OCI-LY3 (cell line): ENCODE results near the gene UGDH.
"Not testable (repeated sequence)": the region's sequence is repeated elsewhere in the genome, so short reads cannot be mapped to it uniquely, and the experiment has no call there.

Source experiments
- H2AFZ ChIP-seq: fragments of 200-600, 300-600 bp; shearing (Covaris generic); 2 replicates; pipeline ENCODE4 v1.6.0; 2014; ENCODE audit warnings: antibody characterized with exemption, low read depth, low read length
- H3K27ac ChIP-seq: fragments of 200-600, 300-600 bp; sonication (generic); 2 replicates; pipeline ENCODE4 v1.5.1; 2014; ENCODE audit warnings: mild to moderate bottlenecking, low read length, moderate library complexity, mixed read lengths
- H3K27me3 ChIP-seq: fragments of 200-600, 300-600 bp; sonication (generic); 2 replicates; pipeline ENCODE4 v1.6.1; 2014; ENCODE audit warnings: low read depth, low read length, mixed read lengths
- H3K36me3 ChIP-seq: fragments of 200-600, 300-600 bp; sonication (generic); replicated peaks from 2 replicates; pipeline ENCODE3; 2014; ENCODE audit warnings: low read depth, low read length, mixed read lengths
- H3K4me1 ChIP-seq: fragments of 300-600, 200-600 bp; sonication (generic); 2 replicates; pipeline ENCODE4 v1.6.1; 2014; ENCODE audit warnings: low read length, mixed read lengths
- H3K4me2 ChIP-seq: fragments of 200-600, 300-600 bp; sonication (generic); 2 replicates; pipeline ENCODE4 v1.6.1; 2014; ENCODE audit warnings: low read length, mixed read lengths
- H3K4me3 ChIP-seq: fragments of 300-600, 200-600 bp; sonication (generic); 2 replicates; pipeline ENCODE4 v1.5.1; 2014; ENCODE audit warnings: antibody characterized with exemption, mild to moderate bottlenecking, low read length, moderate library complexity
- H3K79me2 ChIP-seq: fragments of 300-600, 200-600 bp; shearing (Covaris generic); 2 replicates; pipeline ENCODE4 v1.6.1; 2014; ENCODE audit warnings: mild to moderate bottlenecking, low read length, mixed read lengths
- H3K9ac ChIP-seq: fragments of 300-600, 200-600 bp; shearing (Covaris generic); 2 replicates; pipeline ENCODE4 v1.6.0; 2014; ENCODE audit warnings: mild to moderate bottlenecking, low read length, moderate library complexity
- H3K9me3 ChIP-seq: fragments of 200-600, 300-600 bp; shearing (Covaris generic); 2 replicates; pipeline ENCODE4 v1.6.1; 2014; ENCODE audit warnings: low read length, mixed read lengths; ENCODE audit not compliant: insufficient read depth
- H4K20me1 ChIP-seq: fragments of 200-600, 300-600 bp; sonication (generic); 2 replicates; pipeline ENCODE4 v1.6.1; 2016; ENCODE audit warnings: low read length, mixed read lengths; ENCODE audit not compliant: insufficient read depth
- CTCF ChIP-seq: fragments of 200-600, 300-600 bp; sonication (generic); IDR thresholded peaks from 2 replicates; pipeline ENCODE4 v1.5.1; 2014; ENCODE audit warnings: antibody characterized with exemption, low read length, low read depth
- EZH2phosphoT487 ChIP-seq: fragments of 200-600 bp; shearing (Covaris generic); IDR thresholded peaks from 2 replicates; pipeline ENCODE4 v1.6.1; 2018; ENCODE audit warnings: antibody characterized with exemption, mixed run types, low read depth

UGDH gene

GRCh38 chr4:39464886-39465501 lies 62.2 kb downstream of the UGDH start:
- H3K79me2 ChIP-seq = peaks cover 10% of the 10 kb centered on the region
- H3K4me2 ChIP-seq = peak overlapping the region; percentile 56
- no peaks in the 10 kb centered on the region for H3K27me3 ChIP-seq
- H3K9ac ChIP-seq = peak overlapping the region; percentile 30
- peaks cover 22% of the 10 kb centered on the region for H3K4me1 ChIP-seq
- H3K36me3 ChIP-seq = peaks cover 17% of the 10 kb centered on the region
- H3K9me3 ChIP-seq = no peaks in the 10 kb centered on the region
- peak overlapping the region; percentile 55; the same call in 1 of the 2 replicates for H2AFZ ChIP-seq
- TF ChIP-seq CTCF = peak; percentile 35
- TF ChIP-seq EZH2phosphoT487 = no peak
- peak overlapping the region; percentile 33 for H3K27ac ChIP-seq
- no peaks in the 10 kb centered on the region for H4K20me1 ChIP-seq
- H3K4me3 ChIP-seq = peak overlapping the region; percentile 40

GRCh38 chr4:39458505-39459300 lies 68.5 kb downstream of the UGDH start, which contains the start of the genes LIAS and RPL9:
TSS of gene LIAS (plus strand) at chr4:39459056. CDS start at chr4:39459118, 62 bp downstream.
TSS of gene RPL9 (minus strand) at chr4:39458922. CDS start at chr4:39458439, 483 bp downstream.
- H3K4me1 ChIP-seq = peaks cover 20% of the 10 kb centered on the region
- H3K27ac ChIP-seq = peak within 1 kb of the TSS; percentile 82
- H3K9ac ChIP-seq = peak within 1 kb of the TSS; percentile 98
- TF ChIP-seq EZH2phosphoT487 = no peak
- no peak for TF ChIP-seq CTCF
- peaks cover 40% of the 10 kb centered on the region for H4K20me1 ChIP-seq
- peaks cover 53% of the 10 kb centered on the region for H3K36me3 ChIP-seq
- peaks cover 56% of the 10 kb centered on the region for H3K79me2 ChIP-seq
- peak within 1 kb of the TSS; percentile 71 for H2AFZ ChIP-seq
- H3K27me3 ChIP-seq = no peaks in the 10 kb centered on the region
- peak within 1 kb of the TSS; percentile 96 for H3K4me3 ChIP-seq
- H3K9me3 ChIP-seq = no peaks in the 10 kb centered on the region
- peak within 1 kb of the TSS; percentile 86 for H3K4me2 ChIP-seq

- peak overlapping the region; percentile 86 for H3K4me2 ChIP-seq
- H3K9ac ChIP-seq = peak overlapping the region; percentile 98
- not testable (repeated sequence) for H3K27me3 ChIP-seq, H3K9me3 ChIP-seq, H2AFZ ChIP-seq
- peaks cover 45% of the 10 kb centered on the region for H4K20me1 ChIP-seq
- H3K4me3 ChIP-seq = peak overlapping the region; percentile 96
- H3K79me2 ChIP-seq = peaks cover 59% of the 10 kb centered on the region
- peak overlapping the region; percentile 65 for H3K27ac ChIP-seq
- peaks cover 54% of the 10 kb centered on the region for H3K36me3 ChIP-seq
- peaks cover 20% of the 10 kb centered on the region for H3K4me1 ChIP-seq
Measured at GRCh38 chr4:39458161-39458504, 69.1 kb downstream of the UGDH start.

GRCh38 chr4:39456946-39457763 lies 70.1 kb downstream of the UGDH start:
- H3K27me3 ChIP-seq = no peaks in the 10 kb centered on the region
- H3K9me3 ChIP-seq = no peaks in the 10 kb centered on the region
- H3K27ac ChIP-seq = peak overlapping the region; percentile 65
- H3K9ac ChIP-seq = peak overlapping the region; percentile 98
- H3K4me3 ChIP-seq = peak overlapping the region; percentile 96
- H3K4me1 ChIP-seq = peaks cover 20% of the 10 kb centered on the region
- peak overlapping the region; percentile 86 for H3K4me2 ChIP-seq
- no peak overlapping the region for H2AFZ ChIP-seq
- no peak for TF ChIP-seq EZH2phosphoT487
- no peak for TF ChIP-seq CTCF
- peaks cover 59% of the 10 kb centered on the region for H3K79me2 ChIP-seq
- peaks cover 52% of the 10 kb centered on the region for H4K20me1 ChIP-seq
- H3K36me3 ChIP-seq = peaks cover 63% of the 10 kb centered on the region
